H1 (cell line): ENCODE measurements around the gene ONECUT3. TPM values are rescaled to one million over a fixed set of nuclear protein-coding genes. Genes with fewer than 3 reads are reported as not detected.

Experiments
- CHD7 ChIP-seq: fragments of 300-600 bp; sonication (generic); IDR thresholded peaks from 2 replicates; pipeline ENCODE4 v1.7.1; 2012; ENCODE audit warnings: low read length, moderate library complexity, mild to moderate bottlenecking, inconsistent platforms; ENCODE audit not compliant: insufficient replicate concordance
- EZH2 ChIP-seq: fragments of 200-600 bp; sonication (generic); IDR thresholded peaks from 2 replicates; pipeline ENCODE4 v1.7.1; 2012; ENCODE audit warnings: low read depth, mild to moderate bottlenecking, moderate library complexity, low read length, inconsistent platforms; ENCODE audit not compliant: severe bottlenecking
- GABPA ChIP-seq: IDR thresholded peaks from 2 replicates; pipeline ENCODE4 v1.6.1; 2011; ENCODE audit warnings: mild to moderate bottlenecking, low read length, moderate library complexity, borderline replicate concordance; ENCODE audit not compliant: insufficient read depth
- TBP ChIP-seq: IDR thresholded peaks from 2 replicates; pipeline ENCODE4 v1.6.1; 2011; ENCODE audit warnings: low read depth, low read length, improper control_type of control experiment
- polyA plus RNA-seq, 7 experiments: library from polyadenylated mRNA; depleted of rRNA in 3 of 7; stranded (reverse) in 5 of 7; unstranded in 2 of 7; fragments of >200 nt in 5 of 7; fragments of 200-250 nt in 2 of 7; gene quantifications; 1 replicate in 5 of 7; 2 replicates in 1 of 7; 4 replicates in 1 of 7; pipeline versions ENCODE4 v1.2.1 to v1.2.3, GENCODE V29; 2011 to 2013; ENCODE audit warnings: missing spikeins in 2 of 7, mixed read lengths in 2 of 7
- total RNA-seq: library from RNA; stranded (reverse); fragmentation: NEBNext Ultra II Directional; extraction: Animal tissue kit (Norgen Biotek cat#: 25700); gene quantifications from 2 replicates; pipeline ENCODE4 v1.2.1, GENCODE V29; 2021
- TF ChIP-seq, protein P1 (sequence below): IDR thresholded peaks from 2 replicates; pipeline ENCODE4 v1.6.1; 2012; ENCODE audit warnings: inconsistent platforms

The ONECUT3 gene
- total and polyA plus RNA-seq, 2 of the 8 experiments (the other 6 are each of a cell fraction or from before 2014, with no cell fraction given) = not detected

DNA sequence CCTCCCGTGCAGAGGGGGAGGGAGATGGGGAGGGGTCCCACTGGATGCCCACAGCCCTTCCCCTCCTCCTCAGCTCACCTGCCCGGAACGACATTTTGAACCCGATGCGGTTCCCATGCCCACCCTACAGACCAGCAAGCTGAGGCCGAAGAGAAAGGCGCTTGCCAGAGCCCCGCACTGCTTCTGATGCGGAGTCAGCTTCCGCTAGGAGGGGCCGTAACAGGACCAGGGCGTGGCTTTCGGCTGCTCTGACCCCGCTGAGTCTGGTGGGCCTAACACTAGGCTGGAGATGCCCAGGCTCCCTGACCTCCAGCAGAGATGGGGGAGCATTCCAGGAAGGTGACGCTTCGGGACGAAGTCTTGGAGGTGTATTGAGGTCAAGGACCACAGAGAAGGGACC, 6.7 kb downstream of the ONECUT3 start (continued):
- TF ChIP-seq EZH2 (peak; percentile 62), CHD7 (no peak), TBP (no peak), GABPA (no peak)
- TF ChIP-seq, protein P1, sequence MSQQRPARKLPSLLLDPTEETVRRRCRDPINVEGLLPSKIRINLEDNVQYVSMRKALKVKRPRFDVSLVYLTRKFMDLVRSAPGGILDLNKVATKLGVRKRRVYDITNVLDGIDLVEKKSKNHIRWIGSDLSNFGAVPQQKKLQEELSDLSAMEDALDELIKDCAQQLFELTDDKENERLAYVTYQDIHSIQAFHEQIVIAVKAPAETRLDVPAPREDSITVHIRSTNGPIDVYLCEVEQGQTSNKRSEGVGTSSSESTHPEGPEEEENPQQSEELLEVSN = no peak
- TF ChIP-seq, all 59 proteins: peak for 2
